B cell (primary cell): ENCODE data around the gene CDK4. TPM values are rescaled to one million over a fixed set of nuclear protein-coding genes. Genes with fewer than 3 reads are reported as not detected.
"Not testable (repeated sequence)": the region's sequence is repeated elsewhere in the genome, so short reads cannot be mapped to it uniquely, and the experiment has no call there.

Source experiments
- ATAC-seq: fragments of 200-7000 bp; cut with Tn5 transposase; one replicate; pipeline ENCODE4 v1.10.0; 2021; ENCODE audit warnings: low read depth, mild to moderate bottlenecking, moderate number of reproducible peaks, moderate library complexity
- CTCF ChIA-PET: fragments of 350-600 bp; sonication (Branson Sonifier 250); formaldehyde crosslinking; loops from one replicate; lab custom pipeline; 2021; ENCODE audit warnings: antibody characterized with exemption, inconsistent platforms; lab: Charles Lee
- POLR2A ChIA-PET: fragments of 350-600 bp; sonication (Branson Sonifier 250); formaldehyde crosslinking; loops from one replicate; lab custom pipeline; 2021; ENCODE audit warnings: antibody characterized with exemption; lab: Charles Lee
- DNase-seq: peaks from one replicate; pipeline ENCODE4 v3.0.0; 2013
- H2AFZ ChIP-seq: 2 replicates; pipeline ENCODE4 v1.6.1; 2012; ENCODE audit warnings: mild to moderate bottlenecking, low read depth, low read length; ENCODE audit not compliant: insufficient read depth, poor library complexity, severe bottlenecking
- H3K27ac ChIP-seq, 2 donors: 1 replicate in 1 of 2; 2 replicates in 1 of 2; pipeline ENCODE4 v1.5.1; 2012 to 2013; ENCODE audit warnings: low read length in 2 of 2, mild to moderate bottlenecking in 2 of 2, moderate library complexity in 1 of 2
- H3K27me3 ChIP-seq, 4 experiments: fragments of 200-600 bp in 1 of 4; sonication (generic) in 1 of 4; replicated peaks in 1 of 4; 1 replicate in 2 of 4; 2 replicates in 2 of 4; pipeline versions ENCODE4 v1.6.1 to v1.7.0; 2013 to 2016; ENCODE audit warnings: low read length in 3 of 4, mild to moderate bottlenecking in 2 of 4, mixed read lengths in 1 of 4, moderate library complexity in 1 of 4; ENCODE audit not compliant: insufficient read depth in 4 of 4, control insufficient read depth in 3 of 4; ENCODE audit errors: control extremely low read depth in 1 of 4
- H3K36me3 ChIP-seq, 2 experiments: replicated peaks in 1 of 2; 1 replicate in 1 of 2; 2 replicates in 1 of 2; pipeline versions ENCODE4 v1.6.1 to v1.7.1; 2013; ENCODE audit warnings: low read length in 1 of 2; ENCODE audit not compliant: insufficient read depth in 2 of 2, control insufficient read depth in 1 of 2; ENCODE audit errors: control extremely low read depth in 1 of 2, extremely low read depth in 1 of 2
- H3K4me1 ChIP-seq, 2 donors: fragments of 200-600 bp in 1 of 2; sonication (generic) in 1 of 2; 1 replicate in 1 of 2; 2 replicates in 1 of 2; pipeline versions ENCODE4 v1.5.1 to v1.6.1; 2013 to 2017; ENCODE audit warnings: low read length in 2 of 2; ENCODE audit not compliant: control insufficient read depth in 2 of 2, insufficient read depth in 2 of 2
- H3K4me2 ChIP-seq: replicated peaks from 2 replicates; pipeline ENCODE3; 2012; ENCODE audit warnings: mild to moderate bottlenecking, low read depth, low read length; ENCODE audit not compliant: poor library complexity, severe bottlenecking
- H3K4me3 ChIP-seq, 5 experiments: fragments of 200-600 bp in 1 of 5; sonication (generic) in 1 of 5; 1 replicate in 3 of 5; 2 replicates in 2 of 5; pipeline versions ENCODE4 v1.5.1 to v1.7.0; 2011 to 2016; ENCODE audit warnings: low read length in 4 of 5, mild to moderate bottlenecking in 4 of 5, low read depth in 2 of 5, control low read depth in 1 of 5, moderate library complexity in 1 of 5; ENCODE audit not compliant: insufficient read depth in 1 of 5; ENCODE audit errors: control extremely low read depth in 1 of 5, extremely low read depth in 1 of 5
- H3K79me2 ChIP-seq: fragments of 200-600 bp; sonication (generic); one replicate; pipeline ENCODE4 v1.6.0; 2016; ENCODE audit warnings: low read length; ENCODE audit not compliant: control insufficient read depth, insufficient read depth
- H3K9ac ChIP-seq: fragments of 200-600 bp; sonication (generic); 2 replicates; pipeline ENCODE4 v1.6.1; 2017; ENCODE audit warnings: mild to moderate bottlenecking, low read length, moderate library complexity
- H3K9me3 ChIP-seq, 3 donors: one replicate each; pipeline versions ENCODE4 v1.6.1 to v1.7.1; 2013; ENCODE audit warnings: low read length in 2 of 3; ENCODE audit not compliant: control insufficient read depth in 2 of 3, insufficient read depth in 1 of 3; ENCODE audit errors: control extremely low read depth in 1 of 3
- H4K20me1 ChIP-seq: 2 replicates; pipeline ENCODE4 v1.6.0; 2012; ENCODE audit warnings: mild to moderate bottlenecking, low read length; ENCODE audit not compliant: insufficient read depth, control insufficient read depth, poor library complexity, severe bottlenecking
- H3K27ac Mint-ChIP-seq: one replicate; pipeline ENCODE4 v1.8.0; 2021; ENCODE audit warnings: mixed read lengths
- H3K27me3 Mint-ChIP-seq: one replicate; pipeline ENCODE4 v1.8.0; 2021; ENCODE audit warnings: mixed read lengths
- H3K4me1 Mint-ChIP-seq: one replicate; pipeline ENCODE4 v1.8.0; 2021; ENCODE audit warnings: mixed read lengths
- H3K4me3 Mint-ChIP-seq: one replicate; pipeline ENCODE4 v1.8.0; 2021; ENCODE audit warnings: mixed read lengths
- H3K9me3 Mint-ChIP-seq: one replicate; pipeline ENCODE4 v1.8.0; 2022; ENCODE audit warnings: mixed read lengths; ENCODE audit not compliant: insufficient read depth
- CTCF ChIP-seq: fragments of 200-600 bp; IDR thresholded peaks from one replicate; pipeline ENCODE4 v1.8.0; 2022; ENCODE audit warnings: antibody characterized with exemption, mild to moderate bottlenecking
- EZH2 ChIP-seq: IDR thresholded peaks from 2 replicates; pipeline ENCODE4 v1.6.1; 2012; ENCODE audit warnings: borderline replicate concordance, low read depth, mild to moderate bottlenecking, moderate library complexity, low read length; ENCODE audit not compliant: insufficient read depth, poor library complexity, severe bottlenecking
- WGBS: methylation state at CpG from one replicate; pipeline ENCODE4 v1.1.5; 2013; ENCODE audit warnings: missing lambda C conversion rate; ENCODE audit not compliant: insufficient coverage; 5-methylcytosine and 5-hydroxymethylcytosine counted together
- intact Hi-C: fragments of 100-400 bp; cut with micrococcal nuclease; formaldehyde crosslinking; loops from one replicate; pipeline ENCODE4 v1.10.0; 2022
- polyA plus RNA-seq: library from polyadenylated mRNA; depleted of rRNA; stranded (reverse); fragments of >200 nt; gene quantifications from 2 replicates; pipeline ENCODE4 v1.2.3, GENCODE V29; 2012
- total RNA-seq, 2 donors: library from RNA; stranded (reverse); fragments of 120-200 nt in 1 of 2; gene quantifications; 1 replicate in 1 of 2; 2 replicates in 1 of 2; pipeline versions ENCODE4 v1.2.3 to v1.2.4, GENCODE V29; 2013 to 2022

CDK4 gene
- total and polyA plus RNA-seq, 2 donors (not counting 1 experiment from before 2014, with no cell fraction given), result 34.8 to 44.6 TPM

GRCh38 chr12:57716305-57716704 lies 35.8 kb downstream of the CDK4 start:
- Histone ChIP-seq H4K20me1 (peaks cover 41% of the 10 kb centered on the region), H3K9ac (no peak overlapping the region), H3K36me3 (peaks cover 3 to 66% of the 10 kb centered on the region in 2 experiments), H3K4me3 (no peak overlapping the region), H3K4me2 (no peak overlapping the region), H3K9me3 (no peaks in the 10 kb centered on the region), H2AFZ (no peak overlapping the region), H3K27me3 (no peaks in the 10 kb centered on the region), H3K27ac (no peak overlapping the region), H3K79me2 (peaks cover 15% of the 10 kb centered on the region), H3K4me1 (peaks cover 13 to 19% of the 10 kb centered on the region in 2 donors)
- DNase-seq (no peak), ATAC-seq (no peak)
- Mint-ChIP-seq H3K9me3 (no peaks in the 10 kb centered on the region), H3K4me1 (peaks cover 9% of the 10 kb centered on the region), H3K27ac (no peak overlapping the region), H3K27me3 (no peaks in the 10 kb centered on the region), H3K4me3 (no peak overlapping the region)
- intact Hi-C loops, result no loop called here
- ChIA-PET CTCF (no interaction called here), POLR2A (no interaction called here)
- no peak for TF ChIP-seq EZH2
- TF ChIP-seq CTCF, result no peak
- WGBS, result 100% methylated on average over 2 of the region's 4 CpGs

- H3K4me2 ChIP-seq, result peak overlapping the region; percentile 27
- no peaks in the 10 kb centered on the region for H3K27me3 ChIP-seq
- peaks cover 9% of the 10 kb centered on the region for H3K4me1 Mint-ChIP-seq
- no peaks in the 10 kb centered on the region for H3K9me3 Mint-ChIP-seq
- ChIA-PET CTCF (interaction anchor here (1.2 kb wide), 1 partner anchor 132 kb away, joined by 3 read pairs; no protein-coding TSS in a partner anchor), POLR2A (no interaction called here)
- no peak overlapping the region for H3K4me3 ChIP-seq
- DNase-seq, result no peak
- no peak overlapping the region for H2AFZ ChIP-seq
- H3K9me3 ChIP-seq, result no peaks in the 10 kb centered on the region
- peaks cover 41% of the 10 kb centered on the region for H4K20me1 ChIP-seq
- no peaks in the 10 kb centered on the region for H3K27me3 Mint-ChIP-seq
- H3K9ac ChIP-seq, result no peak overlapping the region
- H3K27ac Mint-ChIP-seq, result no peak overlapping the region
- peaks cover 3 to 61% of the 10 kb centered on the region in 2 experiments for H3K36me3 ChIP-seq
- peaks cover 15% of the 10 kb centered on the region for H3K79me2 ChIP-seq
- no peak for TF ChIP-seq CTCF
- no peak for TF ChIP-seq EZH2
- H3K4me1 ChIP-seq, result peaks cover 13 to 19% of the 10 kb centered on the region in 2 donors
- H3K4me3 Mint-ChIP-seq, result peak overlapping the region; percentile 8
- ATAC-seq, result no peak
- intact Hi-C loops, result no loop called here
- H3K27ac ChIP-seq, result no peak overlapping the region
- WGBS, result 85% methylated on average over 9 of the region's 12 CpGs
Measured at GRCh38 chr12:57715786-57716185, 36.3 kb downstream of the CDK4 start.

- Histone ChIP-seq H3K4me1 (peaks cover 13 to 19% of the 10 kb centered on the region in 2 donors), H3K79me2 (peaks cover 15% of the 10 kb centered on the region), H3K36me3 (peaks cover 3 to 55% of the 10 kb centered on the region in 2 experiments), H3K4me2 (peak overlapping the region; percentile 27), H4K20me1 (peaks cover 41% of the 10 kb centered on the region)
- POLR2A ChIA-PET, H3K9me3 ChIP-seq, H3K4me1 Mint-ChIP-seq, H3K9me3 Mint-ChIP-seq, H3K4me3 ChIP-seq, intact Hi-C loops, H3K27me3 ChIP-seq, H2AFZ ChIP-seq, H3K9ac ChIP-seq, H3K27ac ChIP-seq, H3K27ac Mint-ChIP-seq, H3K27me3 Mint-ChIP-seq: not testable (repeated sequence)
- ATAC-seq (peak; percentile 76), DNase-seq (peak; percentile 67)
- peak overlapping the region; percentile 8 for H3K4me3 Mint-ChIP-seq
- CTCF ChIA-PET, result interaction anchor here (1.2 kb wide), 1 partner anchor 132 kb away, joined by 3 read pairs; no protein-coding TSS in a partner anchor
- whole genome bisulfite sequencing, result no CpG with 5 or more reads among the region's 6 CpGs
Measured at GRCh38 chr12:57715036-57715748, 36.9 kb downstream of the CDK4 start.
